ENCODE results near the gene METTL14.

The METTL14 gene

GRCh38 chr4:118729287-118730286, 44.4 kb downstream of the METTL14 start:
- CTCF ChIA-PET: interaction anchor here (0.9 to 1.9 kb wide), 4 partner anchors 10 to 28 kb away, joined by 3 to 7 read pairs (median 4); no protein-coding TSS in a partner anchor
- TF ChIP-seq, protein P1, sequence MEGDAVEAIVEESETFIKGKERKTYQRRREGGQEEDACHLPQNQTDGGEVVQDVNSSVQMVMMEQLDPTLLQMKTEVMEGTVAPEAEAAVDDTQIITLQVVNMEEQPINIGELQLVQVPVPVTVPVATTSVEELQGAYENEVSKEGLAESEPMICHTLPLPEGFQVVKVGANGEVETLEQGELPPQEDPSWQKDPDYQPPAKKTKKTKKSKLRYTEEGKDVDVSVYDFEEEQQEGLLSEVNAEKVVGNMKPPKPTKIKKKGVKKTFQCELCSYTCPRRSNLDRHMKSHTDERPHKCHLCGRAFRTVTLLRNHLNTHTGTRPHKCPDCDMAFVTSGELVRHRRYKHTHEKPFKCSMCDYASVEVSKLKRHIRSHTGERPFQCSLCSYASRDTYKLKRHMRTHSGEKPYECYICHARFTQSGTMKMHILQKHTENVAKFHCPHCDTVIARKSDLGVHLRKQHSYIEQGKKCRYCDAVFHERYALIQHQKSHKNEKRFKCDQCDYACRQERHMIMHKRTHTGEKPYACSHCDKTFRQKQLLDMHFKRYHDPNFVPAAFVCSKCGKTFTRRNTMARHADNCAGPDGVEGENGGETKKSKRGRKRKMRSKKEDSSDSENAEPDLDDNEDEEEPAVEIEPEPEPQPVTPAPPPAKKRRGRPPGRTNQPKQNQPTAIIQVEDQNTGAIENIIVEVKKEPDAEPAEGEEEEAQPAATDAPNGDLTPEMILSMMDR (IDR thresholded peaks at IDR 0.05; ENCODE audit: insufficient read depth, low read length, missing control alignments): no peak
- peak; percentile 89 for DNase-seq (ENCODE audit: low read depth, low spot score)
- POLR2A ChIA-PET: interaction anchor here (0.7 to 1.2 kb wide), 3 partner anchors 13 to 135 kb away, joined by 3 to 4 read pairs (median 3); partner anchors contain the start of gene METTL14
- no peak overlapping the region; the same call in none of the 2 replicates for H3K4me3 ChIP-seq (ENCODE audit: low read depth, low read length)

GRCh38 chr4:118730683-118731082, 45.5 kb downstream of the METTL14 start:
- no peak for DNase-seq (ENCODE audit: low read depth, low spot score)
- TF ChIP-seq, protein P1 (IDR thresholded peaks at IDR 0.05; ENCODE audit: insufficient read depth, low read length, missing control alignments): no peak
- H3K4me3 ChIP-seq (ENCODE audit: low read depth, low read length): no peak overlapping the region
- ChIA-PET CTCF (interaction anchor here (1.1 to 1.9 kb wide), 3 partner anchors 9 to 14 kb away, joined by 4 to 7 read pairs (median 4); no protein-coding TSS in a partner anchor), POLR2A (no interaction called here)

DNA sequence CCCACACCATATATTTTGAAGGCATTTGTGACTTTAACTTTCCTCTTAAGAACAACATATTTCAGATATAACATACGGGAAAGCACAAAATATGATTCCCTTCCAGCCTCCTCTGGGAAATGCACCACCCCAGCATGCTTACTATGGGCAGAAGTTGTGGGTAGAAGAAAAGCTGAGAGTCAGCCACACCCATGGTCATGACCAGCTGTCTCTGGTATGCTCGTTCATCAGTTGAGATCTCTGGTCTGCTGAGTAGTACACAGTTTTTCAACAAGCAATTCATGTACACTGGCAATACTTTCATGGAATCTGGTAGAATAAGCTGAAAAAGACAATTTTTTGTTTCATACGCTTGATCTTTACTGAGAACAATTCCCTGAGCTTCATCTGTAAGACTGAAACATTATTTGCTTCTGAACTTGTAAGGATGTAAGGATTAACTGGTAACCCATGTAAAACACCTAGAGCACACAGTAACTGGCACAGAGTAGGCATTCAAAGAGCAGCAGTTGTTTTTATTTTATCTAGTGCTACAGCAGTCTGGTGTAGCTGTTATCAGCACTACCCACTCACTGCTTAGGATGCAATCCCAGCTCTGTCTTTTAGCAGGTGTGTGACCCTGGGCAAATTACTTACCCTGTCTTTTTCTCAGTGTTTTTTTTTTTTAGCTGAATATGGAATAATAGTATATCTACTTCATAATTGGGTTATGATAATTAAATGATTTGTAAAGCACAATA, 47.6 kb downstream of the METTL14 start:
- no peak overlapping the region for H3K4me3 ChIP-seq (ENCODE audit: low read depth, low read length)
- CTCF ChIA-PET: interaction anchor here (1.3 to 2.0 kb wide), 3 partner anchors 9 to 235 kb away, joined by 4 to 7 read pairs (median 6); no protein-coding TSS in a partner anchor
- DNase-seq (ENCODE audit: low read depth, low spot score): peak; percentile 40
- TF ChIP-seq, protein P1 (IDR thresholded peaks at IDR 0.05; ENCODE audit: insufficient read depth, low read length, missing control alignments): no peak
- POLR2A ChIA-PET: no interaction called here

DNA sequence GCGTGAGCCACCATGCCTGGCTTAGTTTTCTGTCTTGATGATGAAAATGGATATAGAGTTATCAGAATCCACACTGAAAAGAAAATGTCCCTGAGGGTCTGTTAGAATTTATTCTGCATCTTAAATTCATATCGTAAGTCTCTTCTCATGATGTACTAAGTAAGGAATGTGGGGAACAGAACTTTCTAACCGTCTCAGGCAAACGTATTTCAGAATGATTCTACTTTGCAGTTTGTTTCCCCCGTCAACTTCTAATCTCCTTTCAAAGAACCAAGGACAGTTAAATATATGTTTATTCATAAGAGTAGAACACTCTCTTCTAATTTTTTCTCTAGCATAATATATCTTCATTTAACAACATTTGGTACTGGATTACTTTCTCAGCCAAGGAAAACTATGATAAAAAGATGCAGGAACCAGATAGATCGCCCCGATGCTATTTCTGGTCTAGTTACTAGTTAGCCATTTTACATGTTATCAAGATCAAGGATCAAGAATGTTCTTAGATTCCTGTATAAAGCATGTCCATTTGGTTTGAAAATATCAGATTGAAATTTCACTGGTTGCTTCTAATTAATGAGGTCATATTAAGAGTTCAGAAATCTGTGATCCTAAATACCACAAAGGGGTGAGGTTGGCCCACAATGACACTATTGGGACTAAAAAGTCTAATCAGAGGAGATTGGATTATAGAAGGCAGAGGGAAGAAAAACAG, 49.5 kb downstream of the METTL14 start:
- POLR2A ChIA-PET: no interaction called here
- CTCF ChIA-PET: interaction anchor here (0.6 to 1.6 kb wide), 3 partner anchors 8 to 156 kb away, joined by 4 to 7 read pairs (median 4); no protein-coding TSS in a partner anchor

GRCh38 chr4:118736900-118737299, 51.7 kb downstream of the METTL14 start:
- ChIA-PET CTCF (interaction anchor here (0.6 to 2.7 kb wide), 4 partner anchors 10 to 233 kb away, joined by 3 to 12 read pairs (median 10); partner anchors contain the start of gene SYNPO2), POLR2A (no interaction called here)
- no peak overlapping the region for H3K4me3 ChIP-seq (ENCODE audit: low read depth, low read length)
- TF ChIP-seq, protein P1 (IDR thresholded peaks at IDR 0.05; ENCODE audit: insufficient read depth, low read length, missing control alignments): no peak
- no peak for DNase-seq (ENCODE audit: low read depth, low spot score)

More for the DNA sequence above, 49.5 kb downstream of the METTL14 start:
- TF ChIP-seq, protein P1 (IDR thresholded peaks at IDR 0.05; ENCODE audit: insufficient read depth, low read length, missing control alignments): no peak
- H3K4me3 ChIP-seq (ENCODE audit: low read depth, low read length): no peak overlapping the region
- DNase-seq (ENCODE audit: low read depth, low spot score): no peak
